ENCODE results near the gene UROD.

DNA sequence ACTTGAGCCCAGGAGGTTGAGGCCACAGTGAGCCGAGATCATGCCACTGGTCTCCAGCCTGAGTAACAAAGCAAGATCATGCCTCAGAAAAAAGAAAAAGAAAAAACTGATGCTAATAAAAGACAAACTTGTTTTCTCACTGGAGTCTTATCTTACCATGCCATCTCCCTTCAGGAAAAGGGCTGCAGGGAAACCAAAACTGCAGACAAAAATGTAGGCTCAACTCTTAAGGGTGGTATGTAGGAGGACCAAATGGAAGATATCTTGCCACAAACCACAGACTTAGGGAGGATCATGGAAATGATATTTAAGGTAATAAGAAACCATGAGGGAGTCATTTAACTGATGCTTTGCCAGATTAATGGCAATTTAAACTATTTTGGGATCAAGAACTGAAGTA, 32.9 kb downstream of the UROD start:
- no peak for TF ChIP-seq GATA3 (IDR thresholded peaks at IDR 0.05; ENCODE audit: low read depth, low read length)
- no peak for TF ChIP-seq GATA2 (IDR thresholded peaks at IDR 0.05; ENCODE audit: low read depth, low read length)
